K562 (cell line): Measurements from ENCODE around the gene TMCO2.

Source experiments
- CTCF ChIP-seq, 3 experiments: IDR thresholded peaks in 2 of 3; conservative IDR thresholded peaks in 1 of 3; 2 replicates each; pipeline ENCODE4 v1.5.1; 2011 to 2012; ENCODE audit warnings: low read length in 3 of 3, mild to moderate bottlenecking in 3 of 3, control low read depth in 2 of 3, improper control_type of control experiment in 1 of 3, inconsistent platforms in 1 of 3, low read depth in 1 of 3, mixed read lengths in 1 of 3, moderate library complexity in 1 of 3; ENCODE audit not compliant: insufficient read depth in 2 of 3
- JUND ChIP-seq, 2 experiments: IDR thresholded peaks; 2 replicates in 1 of 2; 3 replicates in 1 of 2; pipeline ENCODE4 v1.6.1; 2011; ENCODE audit warnings: borderline replicate concordance in 2 of 2, low read depth in 2 of 2, low read length in 2 of 2, improper control_type of control experiment in 1 of 2, missing biosample characterization in 1 of 2, missing genetic modification characterization in 1 of 2, missing genetic modification reagents in 1 of 2
- MAZ ChIP-seq, 2 experiments: fragments of 450-650 bp in 1 of 2; sonication (generic) in 1 of 2; formaldehyde crosslinking; IDR thresholded peaks in 1 of 2; conservative IDR thresholded peaks in 1 of 2; 2 replicates each; pipeline versions ENCODE4 v1.4.0 to v1.5.0; 2020; ENCODE audit warnings: mild to moderate bottlenecking in 1 of 2, missing genetic modification reagents in 1 of 2
- POLR2A ChIP-seq: fragments of 450-650 bp; conservative IDR thresholded peaks from 2 replicates; pipeline ENCODE4 v1.6.1; 2016
- RBM15 ChIP-seq: fragments of 200-400 bp; formaldehyde crosslinking; IDR thresholded peaks from 2 replicates; pipeline ENCODE4 v1.6.1; 2018; ENCODE audit warnings: mild to moderate bottlenecking, low read length, moderate library complexity; ENCODE audit not compliant: insufficient read depth

DNA sequence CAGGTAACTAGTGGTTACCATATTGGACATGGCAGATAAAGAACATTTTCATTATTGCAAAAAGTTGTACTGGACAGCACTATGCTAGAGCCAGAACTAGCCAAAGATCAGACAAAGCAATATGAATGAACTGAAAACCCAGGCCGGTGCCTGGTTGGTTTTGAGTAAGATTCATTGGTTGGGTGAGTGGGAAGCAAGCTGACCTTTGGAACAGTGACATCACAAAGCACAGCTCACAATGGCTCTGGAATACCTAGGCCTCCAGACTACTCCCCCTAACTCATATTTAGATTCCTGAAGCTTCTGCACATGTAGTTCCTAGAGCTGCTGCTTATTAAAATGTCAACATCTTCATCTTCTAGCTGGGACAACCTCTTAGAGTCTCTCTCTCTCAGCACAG lies at the start of gene TMCO2:
- TF ChIP-seq JUND (IDR thresholded peaks at IDR 0.05; ENCODE audit: borderline replicate concordance, low read depth, low read length): no peak
- no peak for TF ChIP-seq JUND (tag; IDR thresholded peaks at IDR 0.05; ENCODE audit: borderline replicate concordance, low read depth, low read length)
- no peak for TF ChIP-seq POLR2A
- TF ChIP-seq MAZ (CRISPR knock-in tag; conservative IDR thresholded peaks at IDR 0.05 in 1 of 2, IDR thresholded peaks at IDR 0.05 in 1 of 2): no peak
- no peak for TF ChIP-seq RBM15
- TF ChIP-seq CTCF (IDR thresholded peaks at IDR 0.05 in 2 of 3, conservative IDR thresholded peaks at IDR 0.05 in 1 of 3; ENCODE audit: insufficient read depth in 2 of 3, low read depth in 1 of 3, low read length in 3 of 3): no peak
